Panc1 (cell line): ENCODE data around the gene AIFM3.

ENCODE experiments used
- CTCF ChIP-seq: fragments of 450-650 bp; IDR thresholded peaks from 2 replicates; pipeline ENCODE4 v1.5.1; 2017; ENCODE audit warnings: mild to moderate bottlenecking
- POLR2AphosphoS5 ChIP-seq: IDR thresholded peaks from 2 replicates; pipeline ENCODE4 v1.6.1; 2012; ENCODE audit warnings: mild to moderate bottlenecking, low read depth, low read length, moderate library complexity
- REST ChIP-seq, 2 experiments: IDR thresholded peaks; 2 replicates each; pipeline ENCODE4 v1.6.1; 2011 to 2012; ENCODE audit warnings: low read depth in 2 of 2, control low read depth in 1 of 2, low read length in 1 of 2, mild to moderate bottlenecking in 1 of 2, moderate library complexity in 1 of 2; ENCODE audit not compliant: insufficient read depth in 1 of 2
- SIN3A ChIP-seq: IDR thresholded peaks from 2 replicates; pipeline ENCODE4 v1.6.1; 2012; ENCODE audit warnings: low read depth, mild to moderate bottlenecking, low read length, moderate library complexity, borderline replicate concordance; ENCODE audit not compliant: insufficient read depth
- TCF7L2 ChIP-seq: IDR thresholded peaks from 2 replicates; pipeline ENCODE4 v1.6.1; 2011; ENCODE audit warnings: mild to moderate bottlenecking, low read depth, low read length, inconsistent platforms

- TF ChIP-seq REST (IDR thresholded peaks at IDR 0.05; ENCODE audit: insufficient read depth in 1 of 2, low read depth in 2 of 2, low read length in 1 of 2) (no peak), CTCF (no peak), TCF7L2 (no peak), POLR2AphosphoS5 (no peak), SIN3A (no peak)
Observed at GRCh38 chr22:20997536-20998257, 30.6 kb downstream of the AIFM3 start.
